ENCODE results near the gene EIF4E1B.

GRCh38 chr5:176677209-176677939 lies 46.9 kb downstream of the EIF4E1B start:
- TF ChIP-seq CTCF (IDR thresholded peaks at IDR 0.05; ENCODE audit: low read depth, low read length, poor library complexity, severe bottlenecking) (no peak), EZH2phosphoT487 (IDR thresholded peaks at IDR 0.05; ENCODE audit: borderline replicate concordance, low read length) (no peak)

Data from DOHH2 (cell line).